ENCODE results near the gene DCLK2. TPM values are rescaled to one million over a fixed set of nuclear protein-coding genes. Genes with fewer than 3 reads are reported as not detected.
A peak's percentile ranks its signal among the peaks of the same experiment; 100 is the strongest.

DCLK2 gene
- total RNA-seq, 1 donor from 2014 or later = 27.5 TPM

DNA sequence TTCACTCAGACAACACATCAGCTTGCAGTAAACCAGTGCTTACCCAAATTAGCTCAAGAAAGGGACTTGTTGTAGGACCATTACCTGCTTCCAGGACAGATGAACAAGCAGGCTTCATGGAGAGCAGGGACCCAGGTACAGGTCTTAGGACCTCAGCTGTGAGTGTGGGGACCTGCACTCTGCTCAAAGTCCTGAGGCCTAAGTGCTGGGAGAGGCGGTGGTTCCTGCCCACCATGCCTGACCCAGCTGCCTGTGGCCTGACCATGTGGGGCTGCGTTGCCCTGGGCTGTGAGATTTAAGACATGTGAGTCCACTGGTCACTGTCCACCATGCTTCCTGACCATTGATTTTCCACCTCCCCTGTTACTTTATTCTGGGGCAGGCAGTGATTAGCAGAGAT, 140.2 kb downstream of the DCLK2 start:
- intact Hi-C loops (cut with micrococcal nuclease) = no loop called here
- DNase-seq (no peak), ATAC-seq (no peak)

DNA sequence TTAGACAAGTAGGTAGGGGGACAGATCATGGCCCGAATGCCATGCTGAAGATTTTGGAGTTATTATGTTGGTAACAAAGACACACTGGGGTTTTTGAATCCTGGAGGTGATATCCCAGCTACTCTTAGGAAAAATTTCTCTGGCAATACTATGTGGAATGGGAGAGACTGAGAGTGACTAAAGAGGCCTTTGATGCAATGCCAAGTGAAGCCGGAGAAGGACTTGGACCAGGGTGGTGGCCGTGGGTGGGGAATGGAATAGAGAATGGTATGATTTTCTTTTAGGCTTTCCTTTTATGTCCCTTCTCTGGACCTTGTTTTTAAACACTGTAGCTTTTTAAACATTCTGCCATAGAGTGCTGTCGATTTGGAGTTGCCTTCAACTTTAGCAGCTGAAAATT, 141.6 kb downstream of the DCLK2 start:
- peak; percentile 34 for ATAC-seq
- intact Hi-C loops (cut with micrococcal nuclease) = no loop called here
- no peak for DNase-seq

GRCh38 chr4:150224896-150225591, 146.8 kb downstream of the DCLK2 start:
- DNase-seq (no peak), ATAC-seq (peak; percentile 76)
- intact Hi-C loops (cut with micrococcal nuclease) = no loop called here

- ATAC-seq (peak; percentile 34), DNase-seq (no peak)
- intact Hi-C loops (cut with micrococcal nuclease) = no loop called here
Observed at GRCh38 chr4:150229520-150229919, 151.3 kb downstream of the DCLK2 start.

DNA sequence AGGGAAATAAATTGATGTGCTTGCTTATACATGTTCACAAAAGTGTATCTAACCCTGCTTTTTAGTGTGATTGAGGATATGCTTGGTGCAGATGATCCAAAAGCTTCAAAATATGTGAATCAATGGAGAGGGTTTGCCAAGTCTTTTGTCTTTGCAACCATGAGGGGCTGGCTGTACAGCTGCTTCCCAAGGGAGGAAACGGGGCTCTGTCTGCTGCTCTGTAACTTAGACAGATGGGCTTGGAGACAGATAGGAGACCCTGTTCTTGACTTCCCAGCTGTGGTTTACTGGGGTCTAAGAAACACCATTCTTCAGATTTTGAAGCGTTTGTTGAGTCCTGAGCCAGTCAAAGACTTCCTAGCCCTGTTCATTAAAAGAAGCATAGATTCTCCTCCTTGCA, 152.3 kb downstream of the DCLK2 start:
- intact Hi-C loops (cut with micrococcal nuclease) = no loop called here
- ATAC-seq = no peak

GRCh38 chr4:150231107-150231770, 153.0 kb downstream of the DCLK2 start:
- intact Hi-C loops (cut with micrococcal nuclease) = no loop called here
- ATAC-seq (no peak), DNase-seq (no peak)

More for the DNA sequence above, 152.3 kb downstream of the DCLK2 start:
- DNase-seq = no peak

DNA sequence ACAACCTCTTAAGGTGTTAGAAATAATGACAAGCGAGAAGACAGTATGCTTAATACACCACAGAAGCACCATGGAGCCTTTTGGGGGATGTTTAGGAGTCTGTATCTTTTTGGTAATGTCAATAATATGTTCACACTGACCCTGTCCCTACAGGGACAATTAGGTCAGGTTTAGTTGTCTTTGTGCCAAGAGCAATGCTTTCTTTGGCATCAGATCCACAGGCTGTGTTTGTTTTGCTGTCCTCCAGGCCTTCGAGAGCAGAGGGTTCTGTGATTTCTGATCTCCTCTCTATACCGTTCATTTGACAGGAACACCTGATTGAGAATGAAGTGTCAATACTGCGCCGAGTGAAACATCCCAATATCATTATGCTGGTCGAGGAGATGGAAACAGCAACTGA, 153.8 kb downstream of the DCLK2 start:
- ATAC-seq = peak; percentile 84
- DNase-seq = no peak
- intact Hi-C loops (cut with micrococcal nuclease) = no loop called here

- ATAC-seq = no peak
- intact Hi-C loops (cut with micrococcal nuclease) = no loop called here
- DNase-seq = no peak
Observed at GRCh38 chr4:150234246-150234645, 156.0 kb downstream of the DCLK2 start.

- no peak for ATAC-seq
- no peak for DNase-seq
- intact Hi-C loops (cut with micrococcal nuclease) = no loop called here
Observed at GRCh38 chr4:150235317-150235716, 157.1 kb downstream of the DCLK2 start.

DNA sequence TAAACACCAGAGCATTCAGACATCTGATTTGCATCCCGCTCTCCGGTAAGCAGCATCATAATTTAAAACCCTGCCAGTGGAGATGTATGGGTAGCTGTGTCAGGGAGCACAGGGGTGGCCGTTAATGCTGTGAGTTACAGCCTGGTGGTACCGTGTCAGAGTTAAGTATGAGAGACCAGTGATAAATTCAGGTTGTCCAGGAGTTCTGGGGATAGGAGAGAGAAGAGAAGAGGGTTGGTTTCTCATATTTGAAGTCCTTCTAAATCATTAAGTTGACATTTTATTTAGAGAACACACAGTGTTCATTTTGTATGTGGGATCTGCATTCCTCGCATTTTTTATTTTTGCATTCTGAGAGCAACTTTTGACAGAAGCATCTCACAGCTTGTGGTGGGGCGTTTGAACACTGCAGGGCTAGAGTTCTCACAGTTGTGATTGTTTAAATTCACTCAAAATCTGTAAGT, 157.6 kb downstream of the DCLK2 start:
- DNase-seq = no peak
- intact Hi-C loops (cut with micrococcal nuclease) = no loop called here
- no peak for ATAC-seq

GRCh38 chr4:150236626-150237025, 158.4 kb downstream of the DCLK2 start:
- no peak for ATAC-seq
- intact Hi-C loops (cut with micrococcal nuclease) = no loop called here
- no peak for DNase-seq

DNA sequence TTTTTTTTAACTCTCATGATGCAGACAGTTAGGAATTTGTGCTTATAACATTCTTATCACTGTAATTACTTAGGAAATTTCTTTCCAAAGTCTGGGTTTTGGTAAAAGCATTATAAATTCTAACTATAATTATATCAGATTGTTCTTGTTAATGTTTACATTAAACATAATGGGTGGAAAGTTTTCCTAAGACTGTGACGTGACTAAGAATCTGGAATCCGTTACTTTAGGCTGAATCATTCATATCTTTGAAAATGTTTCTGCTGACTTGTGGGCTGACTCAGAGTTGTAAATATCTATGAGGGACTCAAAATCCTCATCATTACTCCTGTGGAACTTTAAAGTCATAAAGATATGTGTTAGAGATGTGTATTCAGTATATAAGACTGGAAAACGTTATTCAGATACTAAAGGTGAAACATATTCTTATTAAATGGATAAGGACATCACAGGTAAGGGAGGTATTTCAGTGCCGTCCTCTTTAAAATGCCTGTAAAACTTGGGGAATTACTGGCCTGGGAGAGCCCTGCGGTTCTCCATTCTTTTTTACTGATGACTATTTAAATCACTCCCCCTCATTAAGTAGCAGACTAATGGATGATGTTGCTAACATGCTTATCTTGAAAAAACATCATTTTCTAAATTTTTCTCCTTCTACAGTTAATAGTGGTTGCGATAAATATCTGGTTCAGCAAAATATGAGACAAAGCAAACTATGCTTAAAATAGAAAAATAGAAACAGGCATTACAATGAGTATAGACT, 159.0 kb downstream of the DCLK2 start:
- DNase-seq (no peak), ATAC-seq (no peak)
- intact Hi-C loops (cut with micrococcal nuclease) = no loop called here

GRCh38 chr4:150238591-150238990, 160.3 kb downstream of the DCLK2 start:
- intact Hi-C loops (cut with micrococcal nuclease) = no loop called here
- DNase-seq = no peak
- ATAC-seq = no peak

DNA sequence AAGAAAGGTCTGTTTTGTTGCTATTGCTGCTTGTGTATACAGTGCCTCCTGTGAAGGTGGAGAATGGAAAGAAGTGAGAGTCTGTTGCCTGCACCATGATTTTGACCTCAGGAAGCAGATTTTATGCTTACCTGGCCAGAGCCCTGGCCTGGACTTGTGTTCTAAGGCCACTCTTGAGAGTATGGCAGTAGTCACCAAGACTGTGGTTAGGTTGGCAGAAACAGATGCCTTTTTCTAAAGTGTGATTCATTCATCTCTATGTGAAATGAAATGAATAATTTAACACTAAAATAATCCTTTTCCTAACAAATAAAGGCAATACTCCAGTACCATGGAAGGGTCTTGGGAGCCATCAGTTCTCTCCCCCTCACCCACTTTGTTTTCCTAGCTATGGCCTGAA, 161.8 kb downstream of the DCLK2 start:
- DNase-seq (no peak), ATAC-seq (no peak)
- intact Hi-C loops (cut with micrococcal nuclease) = no loop called here

DNA sequence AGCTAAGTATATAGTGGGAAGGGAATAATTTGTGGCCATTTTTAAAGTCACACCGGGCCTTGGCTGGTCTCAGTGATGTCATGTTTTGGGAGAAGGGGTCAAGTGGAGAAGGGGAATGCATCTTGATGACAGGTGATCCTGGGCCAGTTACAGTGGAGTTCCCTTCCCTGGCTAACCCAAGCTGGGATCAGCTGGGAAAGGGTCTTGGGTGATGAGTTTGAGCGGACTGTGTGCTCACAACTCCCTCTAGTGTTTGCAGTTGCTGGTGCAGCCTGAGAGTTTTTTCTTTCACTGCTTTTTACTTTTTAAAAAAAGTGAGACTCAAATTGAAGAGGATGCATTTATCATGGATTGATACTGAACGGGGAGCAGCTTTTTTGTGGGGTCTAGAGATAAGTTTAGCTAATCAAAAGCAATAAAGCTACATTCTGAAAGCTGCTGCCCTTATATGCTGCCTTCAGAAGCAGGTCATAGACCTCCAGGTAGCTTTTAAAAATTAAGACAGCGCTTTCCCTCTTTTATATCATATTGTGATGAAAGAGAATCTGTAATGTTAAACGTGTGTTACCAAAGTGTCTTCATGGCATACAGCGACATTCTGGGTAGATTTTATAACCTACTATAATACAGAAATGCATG, 164.7 kb downstream of the DCLK2 start:
- intact Hi-C loops (cut with micrococcal nuclease) = no loop called here
- no peak for DNase-seq
- peak; percentile 52 for ATAC-seq

DNA sequence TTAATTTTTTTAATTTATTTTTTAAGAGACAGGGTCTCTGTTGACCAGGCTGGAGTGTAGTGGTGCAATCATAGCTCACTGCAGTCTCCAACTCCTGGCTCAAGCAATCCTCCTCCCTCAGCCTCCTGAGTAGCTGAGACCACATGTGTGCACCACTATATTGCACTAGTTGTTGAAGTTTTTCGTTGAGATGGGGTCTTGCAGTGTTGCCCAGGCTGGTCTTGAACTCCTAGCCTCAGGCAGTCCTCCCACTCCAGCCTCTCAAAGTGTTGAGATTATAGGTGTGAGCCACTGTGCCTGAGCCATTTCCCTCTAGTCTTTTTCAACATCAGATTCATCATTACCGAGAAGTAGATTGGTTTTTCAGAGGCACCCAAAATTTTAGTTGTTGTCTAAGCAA, 165.7 kb downstream of the DCLK2 start:
- ATAC-seq (no peak), DNase-seq (no peak)
- intact Hi-C loops (cut with micrococcal nuclease) = no loop called here

- DNase-seq (no peak), ATAC-seq (no peak)
- intact Hi-C loops (cut with micrococcal nuclease) = no loop called here
Observed at GRCh38 chr4:150244600-150244999, 166.4 kb downstream of the DCLK2 start.

DNA sequence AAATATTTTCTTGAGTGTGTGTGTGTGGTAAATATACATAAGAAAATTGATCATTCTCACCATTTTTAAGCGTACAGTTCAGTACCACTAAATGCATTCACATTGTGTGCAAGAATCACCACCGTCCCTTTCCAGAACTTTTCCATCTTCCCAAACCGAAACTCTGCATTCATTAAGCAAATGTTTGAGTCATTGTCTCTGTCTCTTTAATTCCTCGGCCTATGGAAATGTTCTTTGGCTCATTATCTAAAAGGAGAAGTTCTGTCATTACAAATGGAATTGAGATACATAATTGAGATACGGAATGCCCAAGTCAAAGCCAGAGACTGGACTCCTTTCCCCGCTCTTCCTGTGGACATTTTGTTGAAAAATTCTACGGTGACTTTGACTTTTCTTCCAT, 168.9 kb downstream of the DCLK2 start:
- no peak for DNase-seq
- ATAC-seq = no peak
- intact Hi-C loops (cut with micrococcal nuclease) = no loop called here

- intact Hi-C loops (cut with micrococcal nuclease) = no loop called here
- no peak for ATAC-seq
Observed at GRCh38 chr4:150248181-150248580, 169.9 kb downstream of the DCLK2 start.

More at GRCh38 chr4:150248181-150248580, 169.9 kb downstream of the DCLK2 start:
- DNase-seq = no peak

Measured in left ventricle myocardium superior (tissue), 1 donor.